ENCODE results near the gene EIF3I.

Gene EIF3I

DNA sequence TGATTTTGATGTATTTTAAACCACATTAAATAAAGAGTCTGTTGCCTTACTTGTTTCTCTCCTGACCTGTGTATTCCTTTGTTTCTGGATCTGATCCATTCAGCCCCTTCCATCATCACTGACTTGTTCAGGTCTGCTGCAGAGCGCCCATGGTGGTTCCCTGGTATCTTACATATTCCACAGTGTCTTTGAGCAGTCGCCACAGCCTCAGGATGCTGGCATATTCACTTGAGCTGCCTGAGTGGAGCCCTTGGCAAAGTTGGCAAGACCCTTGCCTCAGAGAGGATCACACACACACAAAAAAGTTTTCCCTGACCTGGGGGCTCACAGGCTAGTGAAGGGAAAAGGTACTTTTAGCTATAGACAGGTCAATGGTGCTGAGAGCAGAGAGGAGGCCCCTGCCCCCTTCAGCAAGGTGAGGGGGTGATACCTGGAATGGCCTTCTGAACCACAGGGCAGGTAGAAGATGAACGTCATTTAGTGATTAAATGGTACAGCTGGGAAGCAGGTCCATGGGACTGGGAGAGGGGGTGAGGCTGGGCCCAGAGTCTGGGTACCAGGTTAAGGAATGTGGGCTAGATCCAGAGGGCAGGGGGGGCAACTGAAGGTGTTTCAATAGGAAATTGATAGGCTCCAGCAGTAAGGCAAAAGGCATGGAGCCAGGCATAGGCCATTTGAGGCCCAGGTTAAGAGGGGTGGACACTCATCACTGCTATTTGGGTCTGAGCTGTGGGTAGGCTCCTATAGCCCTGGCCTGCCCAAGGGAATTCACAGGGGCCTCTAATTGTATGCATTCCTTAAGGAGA is 23.8 kb upstream of the EIF3I start:
- no peak for DNase-seq

DNA sequence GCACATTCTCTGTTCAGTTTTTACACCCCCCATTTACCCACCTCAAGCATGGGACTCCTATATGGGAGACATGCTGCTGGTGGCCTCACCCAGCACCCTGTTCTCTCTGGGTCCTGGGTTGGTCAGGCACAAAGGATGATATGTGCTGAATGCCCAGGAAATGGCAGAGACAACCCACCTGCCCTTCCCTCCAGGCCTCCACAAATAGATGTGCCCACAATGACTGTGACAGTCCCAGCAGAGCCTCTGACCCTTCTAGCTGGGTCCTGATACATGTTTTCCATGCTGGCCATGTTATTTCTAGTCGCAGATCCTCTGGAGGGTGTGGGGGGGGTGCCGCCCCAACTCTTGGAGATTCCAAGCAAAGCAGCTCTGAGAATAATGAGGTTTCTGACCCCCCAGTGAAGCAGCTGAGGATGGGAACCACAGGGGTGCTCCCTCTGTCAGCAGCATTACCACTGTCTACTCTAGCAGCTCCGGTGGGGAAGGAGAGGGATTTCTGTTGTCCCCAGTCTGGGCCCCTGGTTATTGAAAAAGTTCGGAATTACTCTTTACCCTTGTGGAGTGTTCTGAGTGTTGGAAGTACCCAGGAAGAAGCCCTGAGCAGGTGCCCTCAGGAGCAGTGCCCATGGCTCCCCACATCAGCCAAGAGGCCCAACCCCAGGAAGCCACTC is 23.0 kb upstream of the EIF3I start:
- DNase-seq = no peak

DNA sequence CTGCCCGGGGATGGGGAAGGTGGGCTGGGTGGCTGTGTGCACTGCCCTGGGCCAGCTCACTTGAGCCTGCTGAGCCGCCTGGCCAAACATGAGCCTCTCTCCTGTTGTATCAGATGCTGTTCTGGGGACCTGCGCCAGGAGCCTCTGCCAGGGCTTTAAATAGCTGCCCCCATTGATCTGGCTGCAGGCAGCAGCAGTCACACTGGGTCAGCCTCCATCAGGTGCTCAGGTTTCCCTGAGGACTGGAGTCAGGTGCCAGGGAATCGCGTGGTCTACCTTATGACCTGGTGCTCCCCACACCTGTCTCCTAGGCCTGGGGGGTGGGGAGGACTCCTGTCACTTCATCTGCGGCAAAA is 22.5 kb upstream of the EIF3I start:
- DNase-seq = no peak

DNA sequence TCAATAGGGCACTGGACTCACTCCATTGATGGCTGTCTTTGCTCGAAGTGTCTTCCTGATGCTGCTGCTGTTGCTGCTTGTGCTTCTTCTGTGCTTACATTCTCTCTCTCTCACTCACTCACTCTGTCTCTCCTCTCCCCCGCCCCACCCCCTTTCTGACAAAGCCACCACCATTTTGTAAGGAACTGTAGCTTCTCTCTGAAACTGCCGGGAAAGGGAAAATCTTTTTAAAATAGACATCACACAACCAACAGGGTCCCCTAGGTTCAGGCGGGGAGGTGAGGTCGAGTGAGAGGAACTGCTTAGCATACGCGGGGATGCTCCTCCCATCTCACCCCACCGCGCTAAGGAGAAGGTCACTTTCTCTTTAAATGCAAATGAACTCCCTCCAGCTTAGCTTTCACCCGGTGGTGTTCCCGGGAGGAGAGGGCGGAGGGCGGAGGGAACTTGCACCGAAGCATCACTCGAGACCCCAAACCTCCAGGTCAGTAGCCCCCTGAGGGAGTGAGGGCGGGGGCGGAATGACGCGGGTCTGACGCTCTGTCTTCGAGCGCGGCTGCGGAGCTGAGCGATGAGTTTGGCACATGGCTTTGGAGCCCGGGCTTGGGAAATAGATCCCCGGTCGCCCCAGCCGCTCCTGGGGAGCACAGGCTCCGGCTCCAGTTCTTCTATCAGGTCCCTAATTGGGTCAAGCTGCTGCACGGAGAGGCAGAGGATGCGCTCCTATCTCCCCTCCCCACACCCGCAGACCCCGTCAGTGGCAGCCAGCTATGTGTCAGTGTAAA is 21.8 kb upstream of the EIF3I start, which contains the start of gene CCDC28B:
CCDC28B (plus strand) TSS at position 370 of the 785 bp plus-strand sequence. CDS start 1,341 bp downstream, outside the sequence.
- DNase-seq = peak; percentile 54

DNA sequence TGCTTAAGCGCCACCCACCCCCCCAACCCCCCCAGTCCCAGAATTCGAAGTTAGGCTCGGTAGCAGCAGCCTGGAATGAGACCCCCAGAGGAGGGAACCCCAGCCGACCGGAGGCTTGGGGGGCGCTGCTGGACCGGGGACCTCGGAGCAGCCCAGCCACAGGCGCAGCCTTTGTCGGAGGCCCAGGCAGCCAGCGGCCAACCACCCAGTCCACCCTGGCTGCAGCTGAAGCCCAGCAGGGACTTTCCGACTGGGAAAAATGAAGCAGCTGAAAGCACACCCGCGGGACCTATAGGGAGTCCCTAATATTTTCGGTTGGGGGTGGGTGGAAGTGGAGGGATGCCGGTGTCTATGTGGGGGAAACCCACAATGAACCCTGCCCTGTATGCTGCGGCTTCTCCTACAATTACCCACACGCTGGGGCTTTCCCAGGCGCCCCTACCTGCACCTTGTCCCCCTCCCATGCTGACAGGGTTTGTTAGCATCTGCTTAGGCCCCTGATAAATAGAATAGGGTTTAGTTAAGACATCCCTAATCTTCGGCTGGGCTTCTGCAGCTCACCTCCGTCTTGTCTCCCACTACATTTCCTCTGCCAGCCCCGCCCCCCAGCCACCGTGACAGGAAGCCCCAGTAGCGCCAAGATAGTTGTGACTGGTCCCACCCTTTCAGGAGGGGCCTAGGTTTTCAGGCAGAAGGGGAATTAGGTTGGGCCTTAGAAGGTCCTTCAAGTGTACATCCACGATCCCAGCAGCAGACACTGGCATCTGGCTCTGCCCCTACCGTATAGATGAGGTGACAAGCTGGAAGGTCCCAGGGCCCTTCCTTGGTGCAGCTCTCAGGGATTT is 21.0 kb upstream of the EIF3I start:
- DNase-seq = peak; percentile 78

DNA sequence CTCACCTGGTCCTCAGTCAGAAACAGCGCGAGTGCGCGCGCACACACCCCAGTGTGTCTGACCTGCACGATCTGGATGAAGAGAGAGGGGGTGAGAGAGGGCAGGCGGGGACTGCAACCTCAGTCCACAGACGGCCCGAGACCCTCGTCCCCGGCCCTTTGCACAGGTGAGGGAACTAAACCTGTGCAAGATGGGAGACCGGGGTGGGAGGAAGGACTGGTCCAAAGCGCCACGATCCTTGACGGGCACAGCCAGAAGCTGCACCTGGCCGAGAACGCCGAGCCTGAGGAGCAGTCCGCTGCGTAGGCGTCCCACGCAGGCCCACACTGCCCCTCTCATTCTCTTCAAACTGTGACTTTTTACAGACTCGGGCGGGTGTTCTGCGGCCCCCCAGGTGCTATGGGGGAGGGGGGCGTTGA is 17.3 kb upstream of the EIF3I start:
- no peak for DNase-seq

DNA sequence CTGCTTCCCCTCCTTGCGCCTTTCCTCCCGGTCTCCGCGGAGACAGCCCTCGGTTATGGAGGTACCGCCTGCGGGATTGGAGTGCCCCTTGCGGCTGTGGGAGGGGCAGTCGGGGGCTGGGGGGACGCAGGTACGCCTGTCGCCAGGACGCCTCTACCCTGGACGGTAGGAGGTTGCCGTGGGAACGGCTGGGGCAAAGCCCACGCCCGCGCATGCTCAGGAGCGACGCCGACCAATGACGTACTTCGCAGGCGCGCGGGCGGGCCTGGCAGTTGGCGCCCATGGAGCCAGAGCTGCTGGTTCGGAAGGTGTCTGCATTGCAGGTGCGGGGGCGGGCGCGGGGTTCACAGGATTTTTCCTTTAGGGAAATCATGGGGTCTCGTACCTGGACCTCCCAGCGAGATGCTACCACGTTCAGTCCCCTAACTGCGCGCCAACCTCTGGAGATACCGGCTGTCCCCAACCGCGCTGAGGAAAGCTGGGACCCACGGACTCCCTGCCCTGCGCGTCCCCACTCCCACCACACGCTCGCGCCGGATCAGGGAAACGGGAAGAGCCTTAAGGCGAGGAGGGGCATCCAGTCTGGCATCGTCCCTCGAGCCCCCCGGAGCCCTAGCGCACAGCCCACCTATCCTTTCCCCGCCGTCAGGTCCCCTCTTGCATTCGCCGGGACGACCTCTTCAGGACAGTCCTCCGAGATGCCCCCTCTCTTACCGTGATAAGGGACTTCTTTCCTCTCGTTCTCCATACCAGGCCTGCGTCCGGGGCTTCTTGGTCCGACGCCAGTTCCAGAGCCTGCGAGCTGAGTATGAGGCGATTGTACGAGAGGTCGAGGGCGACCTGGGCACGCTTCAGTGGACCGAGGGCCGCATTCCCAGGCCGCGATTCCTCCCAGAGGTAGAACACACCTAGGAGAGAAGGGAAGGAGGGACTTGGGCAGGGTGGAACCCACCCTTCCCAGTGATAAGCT is 16.5 kb upstream of the EIF3I start, which contains the start of gene IQCC:
IQCC (plus strand) TSS at position 271 of the 970 bp plus-strand sequence; CDS start at position 282, 11 bp downstream.
- peak; percentile 85 for DNase-seq

DNA sequence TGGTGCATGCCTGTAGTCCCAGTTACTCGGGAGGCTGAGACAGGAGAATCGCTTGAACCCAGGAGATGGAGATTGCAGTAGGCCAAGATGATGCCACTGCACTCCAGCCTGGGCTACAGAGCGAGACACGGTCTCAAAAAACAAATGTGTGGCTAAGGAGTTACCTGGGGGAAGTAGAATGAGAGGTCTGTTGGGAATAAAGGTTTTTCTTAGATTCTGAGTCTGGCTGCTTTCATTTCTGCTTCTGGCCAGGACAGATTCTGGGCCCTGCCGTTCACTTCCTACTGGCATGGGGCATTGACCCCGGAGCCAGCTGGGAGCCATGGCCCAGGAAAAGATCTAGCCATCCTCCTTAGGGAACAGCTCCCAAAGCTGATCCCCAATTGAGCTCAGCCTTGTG is 13.7 kb upstream of the EIF3I start:
- no peak for DNase-seq

DNA sequence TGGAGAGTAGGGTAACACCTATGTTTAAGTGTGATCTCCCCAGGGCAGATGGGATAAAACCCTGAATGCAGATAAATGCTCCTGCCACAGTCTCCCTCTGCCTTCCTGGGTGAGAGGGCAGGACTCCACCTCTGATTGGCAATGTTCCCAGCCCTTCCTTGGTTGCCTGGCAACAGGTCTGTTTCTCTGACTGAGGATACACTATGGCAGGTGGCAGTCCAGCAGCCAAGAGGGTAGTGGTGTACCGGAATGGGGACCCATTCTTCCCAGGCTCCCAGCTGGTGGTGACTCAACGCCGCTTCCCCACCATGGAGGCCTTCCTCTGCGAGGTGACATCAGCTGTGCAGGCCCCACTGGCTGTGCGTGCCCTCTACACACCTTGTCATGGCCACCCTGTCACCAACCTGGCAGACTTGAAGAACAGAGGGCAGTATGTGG is 13.3 kb upstream of the EIF3I start, which contains the start of gene DCDC2B:
DCDC2B (plus strand) TSS at position 199 of the 438 bp plus-strand sequence; CDS start at position 204, 5 bp downstream.
- no peak for DNase-seq

DNA sequence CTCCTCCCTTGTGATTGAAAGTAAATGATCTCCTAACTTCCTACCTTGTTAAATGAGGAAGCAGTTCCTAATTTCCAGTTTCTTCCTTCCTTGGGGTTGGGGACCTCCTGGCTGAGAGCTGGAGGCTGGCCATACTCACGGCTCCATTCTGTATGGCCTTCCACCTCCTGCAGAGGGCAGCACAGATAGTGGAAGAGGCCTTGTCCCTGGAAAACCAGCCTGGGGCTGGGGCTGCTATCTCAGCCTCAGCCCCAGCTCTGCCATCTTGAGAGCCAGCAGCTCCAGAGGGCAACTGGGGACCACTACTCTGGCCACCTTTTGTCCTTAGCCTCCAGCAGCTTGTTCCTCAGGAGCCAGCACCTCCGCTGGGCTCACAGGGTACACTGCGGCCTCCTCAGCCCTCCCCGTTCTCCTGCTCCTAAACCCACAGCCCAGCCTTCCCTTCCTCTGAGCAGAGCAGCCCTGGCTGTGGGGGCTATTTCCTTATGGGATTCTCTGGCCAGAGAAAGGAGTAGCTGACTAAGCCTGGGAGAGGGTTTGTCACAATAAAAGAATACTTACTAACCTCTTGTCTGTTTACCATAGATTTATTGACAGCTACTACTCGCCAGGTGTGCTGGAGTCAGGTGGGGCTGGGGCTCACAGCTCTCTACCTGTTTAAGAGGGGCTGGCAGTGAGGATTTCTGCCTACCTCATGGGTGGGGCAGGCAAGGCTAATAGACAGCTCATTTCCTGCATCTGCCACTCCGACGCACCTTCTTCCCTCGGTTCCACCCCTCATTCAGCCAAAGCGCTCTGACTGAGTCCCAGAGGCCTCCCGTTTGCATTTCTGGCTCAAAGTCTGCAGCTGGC is 6.4 kb upstream of the EIF3I start:
- DNase-seq = peak; percentile 61

DNA sequence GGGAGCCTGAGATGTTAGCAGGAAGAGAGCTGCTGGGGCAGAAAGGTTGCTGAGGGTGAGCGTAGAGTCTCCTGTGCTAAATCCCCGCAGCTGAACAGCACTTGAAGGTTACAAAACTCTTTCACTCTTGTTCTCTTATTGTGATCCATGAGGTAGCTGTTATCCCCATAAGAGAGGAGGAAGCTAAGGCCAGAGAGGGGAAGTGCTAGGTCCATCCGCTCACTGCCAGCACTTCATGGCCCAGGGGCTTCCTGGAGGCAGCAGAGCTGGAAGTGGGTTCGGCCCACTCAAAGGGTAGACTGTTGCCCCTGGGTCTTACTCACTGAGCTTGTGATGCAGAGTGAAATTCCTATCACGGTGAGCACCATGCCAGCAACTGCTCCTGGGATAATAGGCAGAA is 5.6 kb upstream of the EIF3I start:
- no peak for DNase-seq

DNA sequence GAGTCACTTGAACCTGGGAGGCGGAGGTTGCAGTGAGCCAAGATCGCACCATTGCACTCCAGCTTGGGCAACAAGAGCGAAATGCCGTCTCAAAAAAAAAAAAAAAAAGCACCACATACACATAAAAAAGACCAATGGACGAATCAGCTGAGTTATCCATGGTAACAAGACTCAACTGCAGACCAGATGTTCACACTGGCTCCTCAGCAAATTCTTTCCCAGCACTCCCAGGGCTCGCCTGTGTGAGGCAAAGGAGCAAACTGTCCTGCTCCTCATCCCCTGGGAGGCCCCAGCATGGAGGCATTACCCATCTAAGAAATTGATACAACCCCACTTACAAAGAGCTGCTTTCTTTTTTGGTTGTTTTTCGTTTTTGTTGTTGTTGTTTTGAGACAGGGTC is 3.2 kb upstream of the EIF3I start:
- no peak for DNase-seq

DNA sequence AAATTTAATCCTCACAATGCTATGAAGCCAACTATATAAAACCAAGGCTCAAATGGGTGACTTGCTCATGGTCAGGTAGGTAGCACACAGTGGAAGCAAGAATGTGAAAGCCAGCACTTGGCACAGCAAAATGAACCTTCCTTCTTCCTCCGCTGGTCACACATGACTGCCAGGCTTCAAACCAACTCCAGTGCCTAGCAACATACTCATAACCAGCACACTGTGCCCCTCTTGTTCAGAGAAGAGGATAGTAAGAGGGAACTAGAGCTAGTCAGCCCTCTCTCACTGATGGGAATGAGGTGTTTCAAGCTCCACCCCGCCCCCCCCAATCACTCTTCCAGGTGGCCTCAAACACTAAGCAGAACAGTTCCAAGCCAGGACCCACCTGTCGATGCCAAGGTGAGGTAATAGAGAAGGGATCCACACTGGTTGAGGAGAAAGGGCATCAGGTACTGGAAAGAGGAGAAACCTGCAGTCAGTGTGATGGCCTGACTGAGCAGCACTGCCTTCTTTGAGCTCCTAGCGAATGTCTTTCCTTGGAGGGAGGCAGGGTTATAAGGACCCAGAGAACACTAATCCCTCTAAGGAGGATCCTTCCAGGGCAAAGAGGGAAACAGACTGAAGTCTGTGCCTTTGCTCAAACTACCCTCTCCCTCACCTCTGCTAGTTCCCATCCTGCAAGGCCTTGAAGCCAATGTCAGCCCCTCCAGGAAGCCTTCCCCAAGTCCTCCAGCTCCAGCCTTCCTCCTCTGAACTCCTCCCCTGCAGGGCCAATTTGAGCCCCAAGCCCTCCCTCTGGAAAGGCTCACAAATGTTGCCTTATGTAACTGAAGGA is 1.2 kb upstream of the EIF3I start:
- no peak for DNase-seq

DNA sequence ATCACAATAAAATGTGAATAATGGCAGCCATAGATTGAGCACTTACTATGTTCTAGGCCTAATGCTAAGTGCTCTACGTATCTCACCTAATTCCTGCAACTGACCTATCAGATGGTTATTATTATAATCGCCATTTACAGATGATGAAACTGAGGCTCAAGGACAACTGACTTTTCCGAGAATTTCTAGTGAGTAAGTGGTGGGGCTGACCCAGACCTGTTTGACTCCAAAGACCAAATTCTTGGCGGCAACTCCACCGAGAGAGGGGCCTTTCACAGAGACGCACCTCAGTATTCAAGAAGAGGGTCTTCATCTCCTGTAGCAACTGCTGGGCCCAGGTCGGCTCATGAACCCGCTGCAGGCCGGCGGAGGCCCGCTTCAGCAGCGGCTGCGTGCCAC is 627 bp upstream of the EIF3I start:
- DNase-seq = no peak

DNA sequence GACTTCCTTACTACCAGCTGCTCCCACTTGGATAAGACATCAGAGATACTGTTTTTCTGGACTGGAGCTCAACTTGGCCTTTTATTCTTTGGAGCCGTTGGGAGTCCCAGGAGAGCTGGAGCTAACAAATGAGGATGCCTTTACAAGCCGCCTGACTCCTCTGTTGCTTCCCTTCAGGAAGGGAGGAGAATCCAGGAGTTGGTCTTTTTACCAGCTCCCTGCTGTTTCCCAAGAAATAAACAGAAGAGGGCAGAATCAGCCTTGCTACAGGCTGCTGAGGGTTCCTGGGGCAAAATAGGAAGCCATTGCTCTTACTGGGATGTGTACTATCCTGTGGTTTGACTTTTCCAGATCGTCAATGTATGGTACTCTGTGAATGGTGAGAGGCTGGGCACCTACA is 1.5 kb downstream of the EIF3I start:
- DNase-seq = no peak

DNA sequence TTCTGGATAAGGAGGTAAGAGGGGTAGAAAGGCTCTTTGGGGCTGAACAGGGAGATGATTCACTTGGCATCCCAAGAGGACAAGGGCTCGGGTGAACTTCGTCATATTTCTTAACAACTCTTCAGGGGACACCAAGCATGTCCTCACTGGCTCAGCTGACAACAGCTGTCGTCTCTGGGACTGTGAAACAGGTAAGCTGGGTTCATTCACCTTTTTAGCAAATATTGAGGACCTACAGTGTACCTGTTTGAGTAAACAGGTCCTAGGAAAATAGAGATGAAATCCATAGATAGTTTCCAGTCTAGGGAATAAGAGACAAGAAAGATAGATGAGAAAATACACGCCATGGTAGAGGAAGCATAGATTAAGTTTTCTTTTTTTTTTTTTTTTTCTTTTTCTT is 2.1 kb downstream of the EIF3I start:
- DNase-seq = no peak

DNA sequence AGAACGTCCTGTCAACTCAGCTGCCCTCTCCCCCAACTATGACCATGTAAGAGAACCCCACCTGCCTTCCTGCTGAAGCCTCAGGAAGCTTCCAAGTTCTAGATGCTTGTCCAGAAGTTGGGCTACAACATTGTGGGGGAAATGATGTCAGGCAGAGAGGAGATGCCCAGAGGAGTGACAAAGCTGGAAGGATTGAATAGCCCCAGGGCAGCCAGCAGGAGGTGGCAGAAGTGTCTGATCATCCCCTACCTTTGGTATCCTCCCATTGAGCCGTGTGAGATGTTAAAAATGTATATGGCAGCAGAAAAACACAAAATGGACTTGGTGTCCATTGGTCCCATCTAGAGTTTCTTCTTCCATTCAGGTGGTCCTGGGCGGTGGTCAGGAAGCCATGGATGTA is 6.6 kb downstream of the EIF3I start:
- no peak for DNase-seq

DNA sequence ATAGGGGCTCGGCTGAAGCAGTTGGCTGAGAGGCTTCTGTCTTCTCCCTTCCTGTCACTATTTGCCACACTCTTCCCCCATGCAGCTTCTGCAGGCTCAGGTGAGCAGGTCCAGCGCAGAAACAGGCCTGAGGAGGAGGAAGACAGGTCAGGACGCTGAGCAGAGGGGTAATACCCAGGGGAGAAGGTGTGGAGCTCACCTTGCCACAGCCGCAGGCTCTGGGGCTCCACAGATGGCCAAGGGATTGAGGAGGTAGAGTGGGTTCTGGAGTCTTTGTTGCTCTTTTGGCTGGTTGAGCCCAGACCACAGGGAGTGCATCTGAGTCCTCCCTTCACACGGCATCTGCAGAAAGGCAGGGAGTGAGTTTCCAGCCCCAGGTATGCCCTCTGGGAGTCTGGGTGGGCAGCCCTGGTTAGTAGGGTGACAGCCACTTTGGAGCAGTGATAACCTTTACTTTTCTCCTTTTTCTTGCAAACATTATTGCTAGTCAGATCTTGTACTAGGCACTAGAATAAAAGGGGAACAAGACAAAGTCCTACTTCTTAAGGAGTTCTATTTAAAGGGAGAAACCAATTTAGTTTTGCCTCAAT is 9.7 kb downstream of the EIF3I start:
- no peak for DNase-seq
